LoVo (cell line): ENCODE results near the gene HAUS1.

Experiments used
- DNase-seq: peaks from one replicate; pipeline ENCODE4 v3.0.0-alpha.2; 2016; ENCODE audit warnings: low spot score

HAUS1 gene, protein sequence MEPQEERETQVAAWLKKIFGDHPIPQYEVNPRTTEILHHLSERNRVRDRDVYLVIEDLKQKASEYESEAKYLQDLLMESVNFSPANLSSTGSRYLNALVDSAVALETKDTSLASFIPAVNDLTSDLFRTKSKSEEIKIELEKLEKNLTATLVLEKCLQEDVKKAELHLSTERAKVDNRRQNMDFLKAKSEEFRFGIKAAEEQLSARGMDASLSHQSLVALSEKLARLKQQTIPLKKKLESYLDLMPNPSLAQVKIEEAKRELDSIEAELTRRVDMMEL

DNA sequence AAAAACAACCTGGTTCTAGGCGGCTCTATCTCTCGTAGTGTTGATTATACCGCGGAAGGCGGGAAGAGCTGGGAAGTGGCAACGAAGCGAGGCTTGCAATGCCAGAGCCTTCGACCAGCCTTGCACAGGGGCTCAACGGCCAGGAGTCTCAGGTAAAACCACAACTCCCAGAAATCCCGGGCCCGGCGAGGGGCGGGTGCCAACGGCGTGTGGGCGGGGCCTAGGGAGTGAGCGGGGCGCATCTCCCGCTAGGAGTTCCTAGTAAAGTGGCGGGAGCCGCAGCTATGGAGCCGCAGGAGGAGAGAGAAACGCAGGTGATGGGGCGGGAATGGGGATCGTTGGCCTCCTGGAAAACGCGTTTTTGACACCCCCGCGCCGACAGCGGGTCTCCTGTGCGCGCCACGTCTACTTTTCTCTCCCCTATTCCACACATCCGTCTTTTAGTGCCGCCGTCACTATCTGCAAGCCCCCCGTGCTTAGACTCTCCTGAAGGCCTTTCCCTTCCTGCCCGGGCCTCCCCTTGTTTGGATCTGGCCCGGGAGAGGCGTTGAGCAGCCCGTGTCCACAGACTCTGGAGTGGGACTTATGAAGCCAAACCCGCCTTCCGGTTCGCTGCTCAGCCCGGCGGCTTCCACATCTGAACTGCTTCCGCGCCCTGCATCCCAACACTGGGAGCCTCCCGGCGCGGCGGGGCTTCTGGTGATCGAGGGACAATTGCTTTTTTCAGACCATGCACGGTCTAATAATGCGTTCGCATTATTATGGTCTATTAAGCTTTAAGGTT, at the start of gene HAUS1:
TSS of gene HAUS1 (plus strand) at position 258 of the 784 bp plus-strand sequence. CDS start at position 285, 27 bp downstream.
- DNase-seq, result peak; percentile 91

- no peak for DNase-seq
These were observed 49.0 kb upstream of the HAUS1 start for GRCh38 chr18:46054956-46055837.

- no peak for DNase-seq
These were observed 48.4 kb upstream of the HAUS1 start for GRCh38 chr18:46055838-46056230.

GRCh38 chr18:46060359-46060841, 43.8 kb upstream of the HAUS1 start:
- DNase-seq, result no peak

DNA sequence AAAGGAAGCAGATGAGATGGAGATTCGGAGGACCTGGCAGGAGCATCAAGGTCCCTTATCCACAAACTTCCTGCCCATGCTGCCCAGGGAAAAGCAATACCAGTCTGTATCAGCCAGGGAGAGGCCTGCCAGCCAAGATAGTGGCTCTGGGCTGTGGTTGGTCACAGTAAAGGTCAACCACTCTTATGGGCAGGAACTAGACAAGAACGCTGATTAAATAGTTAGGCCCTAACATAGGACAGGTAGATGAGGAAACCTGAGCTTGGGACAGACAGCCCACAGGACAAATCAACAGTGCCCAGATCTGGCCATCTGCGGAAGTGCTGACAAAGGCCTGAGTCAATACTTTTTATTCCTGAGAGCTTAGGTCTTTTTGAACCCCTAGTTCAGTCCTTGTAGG, 42.8 kb upstream of the HAUS1 start:
- DNase-seq, result no peak

- no peak for DNase-seq
These were observed 42.4 kb upstream of the HAUS1 start for GRCh38 chr18:46061796-46062195.

DNA sequence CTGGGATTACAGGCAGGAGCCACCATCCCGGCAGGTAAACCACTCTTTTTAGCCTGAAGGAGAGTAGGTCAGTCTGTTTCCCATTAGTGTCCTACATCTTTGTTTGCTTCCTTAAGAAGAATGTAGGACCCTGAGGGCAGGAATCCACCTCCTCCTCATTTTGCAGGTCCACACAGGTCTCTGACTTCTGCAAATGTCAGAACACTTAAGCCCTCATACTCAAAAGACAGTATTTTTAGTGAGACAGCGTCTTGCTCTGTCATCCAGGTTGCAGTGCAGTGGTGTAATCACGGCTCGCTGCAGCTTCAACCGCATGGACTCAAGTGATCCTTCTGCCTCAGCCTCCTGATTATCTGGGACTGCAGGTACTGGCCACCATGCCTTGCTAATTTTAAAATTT, 41.4 kb upstream of the HAUS1 start:
- DNase-seq, result no peak

DNA sequence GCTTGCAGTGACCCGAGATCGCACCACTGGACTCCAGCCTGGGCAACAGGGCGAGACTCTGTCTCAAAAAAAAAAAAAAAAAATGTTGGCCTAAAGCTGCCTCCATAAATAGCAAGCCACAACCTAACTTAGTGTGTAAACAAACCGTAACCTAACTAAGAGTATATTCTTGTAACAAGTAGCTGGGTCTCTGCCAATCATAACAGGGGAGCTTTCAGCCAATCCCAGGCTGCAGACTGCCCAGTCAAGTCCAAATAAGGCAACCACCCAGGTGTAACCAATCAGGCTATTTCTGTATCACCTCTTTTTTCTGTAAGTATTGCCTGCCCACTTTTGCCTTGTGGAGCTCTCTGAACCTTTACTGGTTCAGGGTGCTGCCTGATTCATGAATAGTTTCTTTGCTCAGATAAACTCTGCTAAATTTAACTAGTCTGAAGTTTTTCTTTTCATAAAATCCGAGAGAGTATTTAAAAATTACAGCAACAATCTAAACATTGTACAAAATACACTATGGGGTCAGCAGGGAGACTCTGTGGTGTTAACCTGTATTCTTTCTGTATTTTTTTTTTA, 36.7 kb upstream of the HAUS1 start:
- DNase-seq, result peak; percentile 76

DNA sequence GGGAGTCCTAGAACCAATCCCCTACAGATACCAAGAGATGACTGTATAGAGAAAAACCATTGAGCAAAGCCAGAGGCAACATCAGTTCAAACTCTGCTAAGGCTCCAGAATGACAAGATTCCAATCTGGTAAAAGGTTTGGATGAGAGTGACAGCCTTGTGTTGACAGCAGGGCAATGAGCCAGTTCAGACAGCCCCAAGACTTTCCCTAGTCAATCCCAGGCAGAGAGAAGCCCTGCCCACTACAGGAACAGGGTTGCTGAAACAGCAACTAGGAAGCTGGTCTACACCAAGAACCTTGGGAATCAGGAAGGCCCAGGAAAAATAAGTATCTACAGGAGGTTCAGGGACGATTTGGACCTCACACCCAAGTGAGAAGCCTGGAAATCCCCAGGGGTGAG, 35.4 kb upstream of the HAUS1 start:
- DNase-seq, result peak; percentile 42

GRCh38 chr18:46069524-46069923, 34.7 kb upstream of the HAUS1 start:
- no peak for DNase-seq

GRCh38 chr18:46070232-46070631, 34.0 kb upstream of the HAUS1 start:
- no peak for DNase-seq

GRCh38 chr18:46070815-46071652, 33.2 kb upstream of the HAUS1 start:
- no peak for DNase-seq

DNA sequence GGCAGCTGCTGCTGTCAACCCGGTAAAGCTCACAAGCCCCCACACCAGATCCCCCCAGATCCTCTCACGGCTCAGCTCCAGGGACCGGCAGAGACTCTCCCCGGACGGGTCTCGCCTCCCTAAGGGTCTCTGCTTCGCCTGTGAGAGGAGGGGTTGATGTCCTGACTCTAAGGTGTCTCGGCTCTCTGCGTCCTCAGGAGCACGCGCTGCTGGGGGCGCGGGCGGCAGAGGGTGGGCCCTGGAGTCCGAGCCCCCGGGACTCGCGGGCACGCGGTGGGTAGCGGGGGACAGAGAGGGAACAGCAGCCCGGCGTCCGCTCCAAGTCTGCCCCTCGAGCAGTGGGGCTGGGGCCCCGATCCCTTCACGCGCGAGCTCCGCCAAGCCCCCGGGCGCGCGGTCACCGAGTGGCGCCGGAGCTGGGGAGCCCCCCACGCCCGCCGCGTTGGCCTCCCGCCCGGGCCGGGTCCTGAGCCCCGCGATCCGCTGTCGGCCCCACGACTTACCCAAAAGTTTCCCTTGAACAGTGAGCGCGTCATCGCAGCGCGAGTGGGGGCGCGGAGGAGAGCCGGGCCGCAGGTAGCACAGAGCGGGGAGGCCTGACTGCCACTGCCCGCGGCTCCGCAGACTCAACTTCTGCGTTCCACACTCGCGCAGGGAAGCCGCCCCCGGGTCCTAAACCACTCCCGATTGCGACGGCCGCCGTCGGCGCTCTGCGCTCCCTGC, 32.4 kb upstream of the HAUS1 start, which contains the start of gene PSTPIP2:
TSS of gene PSTPIP2 (minus strand) at position 608 of the 723 bp plus-strand sequence. CDS start at position 536, 72 bp downstream.
- peak; percentile 58 for DNase-seq

GRCh38 chr18:46072376-46072867, 31.8 kb upstream of the HAUS1 start:
- no peak for DNase-seq

DNA sequence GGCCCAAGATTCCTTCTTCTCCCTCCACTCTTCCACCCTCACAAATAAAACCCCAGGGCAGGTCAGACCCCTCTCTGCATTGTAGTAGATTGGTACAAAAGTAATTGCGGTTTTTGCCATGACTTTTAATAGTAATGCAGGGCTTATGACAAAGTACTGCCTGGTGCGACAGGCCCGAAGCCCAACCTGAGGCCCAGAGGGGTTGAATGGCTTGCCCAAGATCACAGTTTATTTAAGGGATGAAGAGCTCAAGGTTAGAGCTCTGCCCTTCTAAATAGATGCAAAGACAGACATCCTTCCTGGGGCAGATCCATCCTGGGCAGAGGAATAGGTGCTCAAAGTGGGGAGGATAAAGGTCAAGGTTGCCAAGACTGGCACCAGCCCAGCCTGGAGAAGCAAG, 31.2 kb upstream of the HAUS1 start:
- no peak for DNase-seq

DNA sequence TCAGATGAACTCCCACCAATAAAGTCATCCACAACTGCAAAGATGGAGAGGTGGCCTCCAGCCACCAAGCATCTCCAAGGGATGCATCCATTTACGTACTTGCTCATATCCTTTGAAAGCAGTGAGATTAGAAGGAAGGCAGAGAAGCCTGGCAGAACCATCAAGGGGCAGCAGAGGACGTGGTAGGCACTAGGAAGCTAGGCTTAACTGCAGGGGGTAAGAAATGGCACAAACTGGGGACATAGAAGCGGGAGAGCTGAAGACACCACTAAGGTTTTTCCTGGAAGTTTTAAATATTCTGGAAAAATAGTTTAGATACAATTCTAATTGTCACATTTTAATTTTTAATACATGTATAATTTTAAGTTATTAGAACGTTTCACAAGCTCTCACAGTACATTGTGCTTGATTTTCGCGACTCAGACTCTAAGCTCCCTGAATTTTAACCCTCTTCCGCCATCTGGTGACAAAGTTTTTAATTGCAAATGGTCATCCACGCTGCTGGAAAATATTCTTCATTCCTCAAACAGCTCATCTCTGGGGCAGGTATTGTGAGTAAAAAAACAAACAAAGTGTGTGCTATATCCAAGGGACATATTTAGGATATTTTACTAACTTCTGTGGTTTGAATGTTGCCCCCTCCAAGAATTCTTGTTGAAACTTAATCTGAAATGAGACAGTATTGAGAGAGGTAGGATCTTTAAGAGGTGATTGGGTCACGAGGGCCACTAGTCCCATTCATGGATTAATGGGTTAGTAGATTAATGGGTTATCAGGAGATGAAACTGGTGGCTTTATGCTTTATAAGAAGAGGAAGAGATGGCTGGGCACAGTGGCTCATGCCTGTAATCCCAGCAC, 30.5 kb upstream of the HAUS1 start:
- DNase-seq, result peak; percentile 72

GRCh38 chr18:46079336-46079735, 24.8 kb upstream of the HAUS1 start:
- no peak for DNase-seq

- DNase-seq, result no peak
These were observed 24.0 kb upstream of the HAUS1 start for GRCh38 chr18:46080156-46080555.

DNA sequence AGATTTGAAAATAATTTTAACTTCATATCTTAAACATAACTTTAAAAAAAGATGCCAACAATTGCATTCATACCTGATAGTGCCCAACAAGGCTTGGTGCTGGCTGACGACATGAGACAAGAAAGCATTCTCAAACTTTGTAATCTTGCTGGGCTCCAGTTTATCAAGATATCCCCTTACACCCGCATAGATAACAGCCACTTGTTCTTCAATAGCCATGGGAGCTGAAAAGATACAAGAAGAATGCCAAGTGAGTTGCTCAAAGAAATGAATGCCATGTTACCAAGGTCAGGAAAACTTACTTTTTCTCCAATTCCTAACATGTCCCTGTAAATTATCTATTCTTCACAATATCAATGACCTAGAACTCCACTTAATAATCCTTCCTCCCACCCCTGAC, 19.8 kb upstream of the HAUS1 start:
- no peak for DNase-seq
